HepG2 (cell line): ENCODE measurements around the gene NFKBIZ. TPM values are rescaled to one million over a fixed set of nuclear protein-coding genes. Genes with fewer than 3 reads are reported as not detected.

Experiments used
- CENPX ChIP-seq: sonication (generic); formaldehyde crosslinking; IDR thresholded peaks from 2 replicates; pipeline ENCODE4 v1.9.0; 2021; ENCODE audit warnings: mild to moderate bottlenecking, missing genetic modification reagents, moderate library complexity
- DMAP1 ChIP-seq: IDR thresholded peaks from 2 replicates; pipeline ENCODE4 v1.6.1; 2016
- HOXA7 ChIP-seq: sonication (generic); formaldehyde crosslinking; IDR thresholded peaks from 2 replicates; pipeline ENCODE4 v1.8.1; 2022; ENCODE audit warnings: mild to moderate bottlenecking, missing genetic modification reagents, moderate library complexity
- MATR3 ChIP-seq: sonication (generic); formaldehyde crosslinking; IDR thresholded peaks from 2 replicates; pipeline ENCODE4 v1.4.0; 2020; ENCODE audit warnings: missing genetic modification reagents
- MAZ ChIP-seq, 2 experiments: sonication (generic) in 1 of 2; formaldehyde crosslinking in 1 of 2; IDR thresholded peaks; 2 replicates each; pipeline versions ENCODE4 v1.5.0 to v1.6.1; 2012 to 2020; ENCODE audit warnings: low read depth in 2 of 2, mild to moderate bottlenecking in 2 of 2, borderline replicate concordance in 1 of 2, improper control_type of control experiment in 1 of 2, low read length in 1 of 2, missing genetic modification reagents in 1 of 2, moderate library complexity in 1 of 2
- MIXL1 ChIP-seq: IDR thresholded peaks from 2 replicates; pipeline ENCODE4 v1.6.1; 2016
- MXI1 ChIP-seq: IDR thresholded peaks from 3 replicates; pipeline ENCODE4 v1.6.1; 2012; ENCODE audit warnings: low read depth, low read length, inconsistent platforms, borderline replicate concordance
- NFKBIZ ChIP-seq: IDR thresholded peaks from 2 replicates; pipeline ENCODE4 v1.6.1; 2018; ENCODE audit warnings: missing genetic modification reagents, missing compliant biosample characterization
- NR3C1 ChIP-seq: sonication (generic); formaldehyde crosslinking; IDR thresholded peaks from 2 replicates; pipeline ENCODE4 v1.4.0; 2020; ENCODE audit warnings: missing genetic modification reagents
- SMAD3 ChIP-seq: sonication (generic); formaldehyde crosslinking; IDR thresholded peaks from 2 replicates; pipeline ENCODE4 v1.4.0; 2020; ENCODE audit warnings: missing genetic modification reagents
- YEATS4 ChIP-seq: sonication (generic); formaldehyde crosslinking; IDR thresholded peaks from 2 replicates; pipeline ENCODE4 v1.4.0; 2020; ENCODE audit warnings: missing genetic modification reagents, borderline replicate concordance
- ZNF432 ChIP-seq: sonication (generic); formaldehyde crosslinking; IDR thresholded peaks from 2 replicates; pipeline ENCODE4 v1.5.0; 2020; ENCODE audit warnings: missing genetic modification reagents, mild to moderate bottlenecking, borderline replicate concordance
- ZNF446 ChIP-seq: sonication (generic); formaldehyde crosslinking; IDR thresholded peaks from 2 replicates; pipeline ENCODE4 v1.5.0; 2020; ENCODE audit warnings: mild to moderate bottlenecking, missing genetic modification reagents
- ZNF569 ChIP-seq: sonication (generic); formaldehyde crosslinking; IDR thresholded peaks from 2 replicates; pipeline ENCODE4 v1.5.0; 2020; ENCODE audit warnings: mild to moderate bottlenecking, missing genetic modification reagents, moderate library complexity, borderline replicate concordance
- ZNF672 ChIP-seq: sonication (generic); formaldehyde crosslinking; IDR thresholded peaks from 2 replicates; pipeline ENCODE4 v1.8.1; 2022; ENCODE audit warnings: missing genetic modification reagents
- polyA plus RNA-seq, 8 experiments: library from polyadenylated mRNA; depleted of rRNA in 3 of 8; stranded (reverse) in 7 of 8; unstranded in 1 of 8; fragments of >200 nt; fragmentation: Illumina TruSeq in 4 of 8; extraction: Trizol in 4 of 8; gene quantifications; 2 replicates each; pipeline versions ENCODE4 v1.2.1 to v1.2.3, GENCODE V29; 2011 to 2016; ENCODE audit warnings: low read depth in 4 of 8, missing spikeins in 1 of 8, mixed read lengths in 1 of 8; ENCODE audit not compliant: insufficient read depth in 1 of 8
- total RNA-seq, 5 experiments: library from RNA; depleted of rRNA; stranded (reverse); fragments of >200 nt; fragmentation: Illumina TruSeq; extraction: Trizol; gene quantifications; 2 replicates each; pipeline ENCODE4 v1.2.3, GENCODE V29; 2016; ENCODE audit warnings: low read depth in 1 of 5
- TF ChIP-seq, protein P1 (sequence below): sonication (generic); formaldehyde crosslinking; IDR thresholded peaks from 2 replicates; pipeline ENCODE4 v1.4.0; 2020; ENCODE audit warnings: missing genetic modification reagents, mild to moderate bottlenecking, borderline replicate concordance
- TF ChIP-seq, protein P2 (sequence below): conservative IDR thresholded peaks from 2 replicates; pipeline ENCODE4 v1.6.1; 2018; ENCODE audit warnings: missing genetic modification reagents
- TF ChIP-seq, protein P3 (sequence below): sonication (generic); formaldehyde crosslinking; conservative IDR thresholded peaks from 2 replicates; pipeline ENCODE4 v1.4.0; 2020; ENCODE audit warnings: missing genetic modification reagents

The NFKBIZ gene
- total and polyA plus RNA-seq, 2 of the 13 experiments (the other 11 are each of a cell fraction or from before 2014, with no cell fraction given), result 25.9 to 60.6 TPM

DNA sequence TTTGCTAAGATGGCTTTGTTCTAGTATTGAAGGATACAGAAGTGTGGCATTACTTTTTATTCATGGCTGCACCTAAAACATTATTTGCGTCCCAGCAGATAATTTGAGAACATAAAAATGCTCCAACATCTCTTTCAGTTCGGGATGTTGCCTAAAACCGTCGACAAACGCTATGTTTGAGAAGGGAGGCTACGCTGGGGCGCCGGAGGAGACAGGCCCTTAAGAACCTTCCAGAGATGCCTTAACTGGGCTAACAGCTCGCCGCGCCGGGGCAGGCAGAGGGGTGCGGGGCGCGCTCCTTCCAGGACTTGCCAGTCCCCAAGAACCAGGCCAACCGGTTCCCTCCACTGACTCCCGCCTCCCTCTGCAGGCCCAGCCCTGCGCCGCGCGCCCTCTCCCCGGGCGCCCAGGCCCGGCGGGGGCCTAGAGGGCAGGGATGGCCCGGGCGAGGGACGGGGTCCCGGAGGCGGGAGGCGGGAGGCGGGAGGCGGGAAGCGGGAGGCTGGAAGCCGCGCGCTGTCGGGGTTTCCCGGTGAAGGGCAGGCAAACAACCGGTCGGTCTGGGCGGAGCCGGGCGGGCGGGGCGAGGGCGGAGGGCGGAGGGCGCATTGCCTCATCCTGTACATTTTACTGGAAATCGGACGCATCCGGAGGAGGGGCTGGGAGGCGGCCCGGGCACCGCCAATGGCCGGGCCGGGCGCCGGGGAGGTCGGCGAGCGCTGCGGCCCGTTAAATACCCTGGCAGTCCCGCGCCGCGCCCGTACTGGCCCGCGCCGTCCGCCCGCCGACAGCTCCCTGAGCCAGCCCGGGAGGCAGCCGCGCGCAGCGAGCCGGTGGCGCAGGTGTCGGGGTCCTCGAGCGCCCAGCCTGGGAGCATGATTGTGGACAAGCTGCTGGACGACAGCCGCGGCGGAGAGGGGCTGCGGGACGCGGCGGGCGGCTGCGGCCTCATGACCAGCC, at the start of gene NFKBIZ (continued):
- TF ChIP-seq, protein P1, sequence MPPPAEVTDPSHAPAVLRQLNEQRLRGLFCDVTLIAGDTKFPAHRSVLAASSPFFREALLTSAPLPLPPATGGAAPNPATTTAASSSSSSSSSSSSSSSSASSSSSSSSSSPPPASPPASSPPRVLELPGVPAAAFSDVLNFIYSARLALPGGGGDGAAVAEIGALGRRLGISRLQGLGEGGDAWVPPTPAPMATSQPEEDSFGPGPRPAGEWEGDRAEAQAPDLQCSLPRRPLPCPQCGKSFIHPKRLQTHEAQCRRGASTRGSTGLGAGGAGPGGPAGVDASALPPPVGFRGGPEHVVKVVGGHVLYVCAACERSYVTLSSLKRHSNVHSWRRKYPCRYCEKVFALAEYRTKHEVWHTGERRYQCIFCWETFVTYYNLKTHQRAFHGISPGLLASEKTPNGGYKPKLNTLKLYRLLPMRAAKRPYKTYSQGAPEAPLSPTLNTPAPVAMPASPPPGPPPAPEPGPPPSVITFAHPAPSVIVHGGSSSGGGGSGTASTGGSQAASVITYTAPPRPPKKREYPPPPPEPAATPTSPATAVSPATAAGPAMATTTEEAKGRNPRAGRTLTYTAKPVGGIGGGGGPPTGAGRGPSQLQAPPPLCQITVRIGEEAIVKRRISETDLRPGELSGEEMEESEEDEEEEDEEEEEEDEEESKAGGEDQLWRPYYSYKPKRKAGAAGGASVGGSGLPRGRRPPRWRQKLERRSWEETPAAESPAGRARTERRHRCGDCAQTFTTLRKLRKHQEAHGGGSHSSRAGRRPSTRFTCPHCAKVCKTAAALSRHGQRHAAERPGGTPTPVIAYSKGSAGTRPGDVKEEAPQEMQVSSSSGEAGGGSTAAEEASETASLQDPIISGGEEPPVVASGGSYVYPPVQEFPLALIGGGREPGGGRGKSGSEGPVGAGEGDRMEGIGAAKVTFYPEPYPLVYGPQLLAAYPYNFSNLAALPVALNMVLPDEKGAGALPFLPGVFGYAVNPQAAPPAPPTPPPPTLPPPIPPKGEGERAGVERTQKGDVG (CRISPR knock-in tag), result peak; percentile 15; the same call in 1 of the 2 replicates
- TF ChIP-seq NR3C1 (CRISPR knock-in tag), result no peak
- no peak for TF ChIP-seq MATR3 (CRISPR knock-in tag)
- TF ChIP-seq MIXL1 (CRISPR knock-in tag), result no peak
- TF ChIP-seq MAZ (IDR thresholded peaks at IDR 0.05; ENCODE audit: borderline replicate concordance, low read depth, low read length), result peak; percentile 87
- TF ChIP-seq MAZ (CRISPR knock-in tag; IDR thresholded peaks at IDR 0.05; ENCODE audit: low read depth), result peak; percentile 95
- TF ChIP-seq, protein P2, sequence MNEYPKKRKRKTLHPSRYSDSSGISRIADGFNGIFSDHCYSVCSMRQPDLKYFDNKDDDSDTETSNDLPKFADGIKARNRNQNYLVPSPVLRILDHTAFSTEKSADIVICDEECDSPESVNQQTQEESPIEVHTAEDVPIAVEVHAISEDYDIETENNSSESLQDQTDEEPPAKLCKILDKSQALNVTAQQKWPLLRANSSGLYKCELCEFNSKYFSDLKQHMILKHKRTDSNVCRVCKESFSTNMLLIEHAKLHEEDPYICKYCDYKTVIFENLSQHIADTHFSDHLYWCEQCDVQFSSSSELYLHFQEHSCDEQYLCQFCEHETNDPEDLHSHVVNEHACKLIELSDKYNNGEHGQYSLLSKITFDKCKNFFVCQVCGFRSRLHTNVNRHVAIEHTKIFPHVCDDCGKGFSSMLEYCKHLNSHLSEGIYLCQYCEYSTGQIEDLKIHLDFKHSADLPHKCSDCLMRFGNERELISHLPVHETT (CRISPR knock-in tag), result peak; percentile 95
- no peak for TF ChIP-seq HOXA7
- TF ChIP-seq ZNF672 (CRISPR knock-in tag), result 0 out of 2 replicates have a peak, but pooled peaks have one; percentile 47
- no peak for TF ChIP-seq SMAD3 (CRISPR knock-in tag)
- 0 out of 2 replicates have a peak, but pooled peaks have one; percentile 33 for TF ChIP-seq ZNF569
- peak; percentile 88 for TF ChIP-seq YEATS4 (CRISPR knock-in tag)
- TF ChIP-seq MXI1, result peak; percentile 74; the same call in 1 of the 3 replicates
- no peak for TF ChIP-seq NFKBIZ (CRISPR knock-in tag)
- TF ChIP-seq DMAP1, result no peak
- no peak for TF ChIP-seq ZNF432 (CRISPR knock-in tag)
- TF ChIP-seq, protein P3, sequence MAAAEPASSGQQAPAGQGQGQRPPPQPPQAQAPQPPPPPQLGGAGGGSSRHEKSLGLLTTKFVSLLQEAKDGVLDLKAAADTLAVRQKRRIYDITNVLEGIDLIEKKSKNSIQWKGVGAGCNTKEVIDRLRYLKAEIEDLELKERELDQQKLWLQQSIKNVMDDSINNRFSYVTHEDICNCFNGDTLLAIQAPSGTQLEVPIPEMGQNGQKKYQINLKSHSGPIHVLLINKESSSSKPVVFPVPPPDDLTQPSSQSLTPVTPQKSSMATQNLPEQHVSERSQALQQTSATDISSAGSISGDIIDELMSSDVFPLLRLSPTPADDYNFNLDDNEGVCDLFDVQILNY (CRISPR knock-in tag), result peak; percentile 71
- no peak for TF ChIP-seq CENPX (CRISPR knock-in tag)
- TF ChIP-seq ZNF446, result no peak
